ENCODE measurements around the gene RNF227. TPM values are rescaled to one million over a fixed set of nuclear protein-coding genes. Genes with fewer than 3 reads are reported as not detected.

Gene RNF227
- total RNA-seq, 1 donor from 2014 or later, result 4.0 TPM

DNA sequence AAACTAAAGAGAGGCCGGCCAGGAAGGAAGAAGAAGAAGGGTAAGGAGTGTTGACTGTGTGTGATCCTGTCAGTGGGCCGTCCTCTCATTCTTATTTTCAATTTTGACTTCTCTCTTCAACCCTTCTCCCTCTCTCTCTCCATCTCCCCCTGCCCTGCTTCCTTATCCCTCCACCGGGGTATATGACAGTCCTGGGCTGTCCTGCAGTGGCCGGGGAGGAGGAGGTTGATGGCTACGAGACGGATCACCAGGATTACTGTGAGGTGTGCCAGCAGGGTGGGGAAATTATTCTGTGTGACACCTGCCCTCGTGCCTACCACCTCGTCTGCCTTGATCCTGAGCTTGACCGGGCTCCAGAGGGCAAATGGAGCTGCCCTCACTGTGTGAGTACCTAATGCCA, 21.9 kb downstream of the RNF227 start:
- Mint-ChIP-seq H3K27me3 (ENCODE audit: insufficient read depth, low read depth) (peaks cover 6% of the 10 kb centered on the region), H3K9me3 (no peaks in the 10 kb centered on the region), H3K27ac (no peak overlapping the region), H3K4me1 (no peaks in the 10 kb centered on the region), H3K4me3 (no peak overlapping the region), H3K36me3 (peaks cover 41% of the 10 kb centered on the region)
- no peaks in the 10 kb centered on the region for H3K9me3 ChIP-seq (ENCODE audit: low read depth)
- peaks cover 7% of the 10 kb centered on the region for H4K20me1 ChIP-seq (ENCODE audit: low read depth)
- no peaks in the 10 kb centered on the region for H3K79me2 ChIP-seq (ENCODE audit: low read depth)
- H3K9ac ChIP-seq, result no peak overlapping the region
- H3F3A ChIP-seq (ENCODE audit: low read depth), result peaks cover 6% of the 10 kb centered on the region
- H3K4me1 ChIP-seq, result peaks cover 9% of the 10 kb centered on the region
- H2AFZ ChIP-seq (replicated peaks), result no peak overlapping the region
- no peak overlapping the region for H3K4me2 ChIP-seq
- H3K27me3 ChIP-seq, result no peaks in the 10 kb centered on the region
- H3K4me3 ChIP-seq, result no peak overlapping the region
- no peaks in the 10 kb centered on the region for H3K36me3 ChIP-seq
- no peak for DNase-seq (ENCODE audit: low spot score)
- no peak overlapping the region for H3K27ac ChIP-seq
- no peak for TF ChIP-seq EZH2 (IDR thresholded peaks at IDR 0.05)

DNA sequence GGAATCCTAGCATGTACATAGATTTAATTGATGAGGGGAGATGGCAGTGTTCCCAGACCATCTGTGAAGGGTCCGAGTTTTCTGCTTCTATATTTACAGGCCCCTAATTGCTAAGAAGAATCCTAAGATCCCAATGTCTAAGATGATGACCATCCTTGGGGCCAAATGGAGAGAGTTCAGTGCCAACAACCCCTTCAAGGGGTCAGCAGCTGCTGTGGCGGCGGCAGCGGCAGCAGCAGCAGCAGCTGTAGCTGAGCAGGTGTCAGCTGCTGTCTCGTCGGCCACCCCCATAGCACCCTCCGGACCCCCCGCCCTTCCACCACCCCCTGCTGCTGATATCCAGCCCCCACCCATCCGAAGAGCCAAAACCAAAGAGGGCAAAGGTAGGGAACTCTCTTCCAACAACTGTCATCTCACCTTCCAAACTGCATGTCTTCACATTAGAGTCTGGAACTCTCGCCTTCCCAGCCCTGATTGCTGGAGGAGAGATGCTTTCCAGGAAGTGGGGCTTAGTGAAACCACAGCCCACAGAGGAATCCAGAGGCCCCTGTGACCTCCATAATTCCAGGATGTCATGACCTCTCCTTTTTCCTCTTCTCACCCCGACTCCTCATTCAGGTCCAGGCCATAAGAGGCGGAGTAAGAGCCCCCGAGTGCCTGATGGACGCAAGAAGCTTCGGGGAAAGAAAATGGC, 22.8 kb downstream of the RNF227 start:
- Histone ChIP-seq H4K20me1 (ENCODE audit: low read depth) (peaks cover 7% of the 10 kb centered on the region), H3K4me2 (no peak overlapping the region), H3K9me3 (ENCODE audit: low read depth) (no peaks in the 10 kb centered on the region), H3K4me3 (no peak overlapping the region), H3K27me3 (no peaks in the 10 kb centered on the region), H3K79me2 (ENCODE audit: low read depth) (no peaks in the 10 kb centered on the region), H3K9ac (no peak overlapping the region), H3K36me3 (no peaks in the 10 kb centered on the region), H3F3A (ENCODE audit: low read depth) (peaks cover 15% of the 10 kb centered on the region), H3K27ac (no peak overlapping the region), H2AFZ (replicated peaks) (no peak overlapping the region), H3K4me1 (peaks cover 18% of the 10 kb centered on the region)
- peaks cover 6% of the 10 kb centered on the region for H3K27me3 Mint-ChIP-seq (ENCODE audit: insufficient read depth, low read depth)
- H3K36me3 Mint-ChIP-seq, result peaks cover 35% of the 10 kb centered on the region
- H3K4me1 Mint-ChIP-seq, result no peaks in the 10 kb centered on the region
- TF ChIP-seq EZH2 (IDR thresholded peaks at IDR 0.05) (no peak), EZH2phosphoT487 (IDR thresholded peaks at IDR 0.05) (no peak)
- TF ChIP-seq, protein P1, sequence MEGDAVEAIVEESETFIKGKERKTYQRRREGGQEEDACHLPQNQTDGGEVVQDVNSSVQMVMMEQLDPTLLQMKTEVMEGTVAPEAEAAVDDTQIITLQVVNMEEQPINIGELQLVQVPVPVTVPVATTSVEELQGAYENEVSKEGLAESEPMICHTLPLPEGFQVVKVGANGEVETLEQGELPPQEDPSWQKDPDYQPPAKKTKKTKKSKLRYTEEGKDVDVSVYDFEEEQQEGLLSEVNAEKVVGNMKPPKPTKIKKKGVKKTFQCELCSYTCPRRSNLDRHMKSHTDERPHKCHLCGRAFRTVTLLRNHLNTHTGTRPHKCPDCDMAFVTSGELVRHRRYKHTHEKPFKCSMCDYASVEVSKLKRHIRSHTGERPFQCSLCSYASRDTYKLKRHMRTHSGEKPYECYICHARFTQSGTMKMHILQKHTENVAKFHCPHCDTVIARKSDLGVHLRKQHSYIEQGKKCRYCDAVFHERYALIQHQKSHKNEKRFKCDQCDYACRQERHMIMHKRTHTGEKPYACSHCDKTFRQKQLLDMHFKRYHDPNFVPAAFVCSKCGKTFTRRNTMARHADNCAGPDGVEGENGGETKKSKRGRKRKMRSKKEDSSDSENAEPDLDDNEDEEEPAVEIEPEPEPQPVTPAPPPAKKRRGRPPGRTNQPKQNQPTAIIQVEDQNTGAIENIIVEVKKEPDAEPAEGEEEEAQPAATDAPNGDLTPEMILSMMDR (IDR thresholded peaks at IDR 0.05), result no peak
- no peaks in the 10 kb centered on the region for H3K9me3 Mint-ChIP-seq
- H3K27ac Mint-ChIP-seq, result no peak overlapping the region
- H3K4me3 Mint-ChIP-seq, result no peak overlapping the region
- DNase-seq (ENCODE audit: low spot score), result no peak

GRCh38 chr17:7889166-7889955, 26.7 kb downstream of the RNF227 start:
- H3K4me1 ChIP-seq, result peaks cover 40% of the 10 kb centered on the region
- TF ChIP-seq EZH2 (IDR thresholded peaks at IDR 0.05), result no peak
- no peak for TF ChIP-seq EZH2phosphoT487 (IDR thresholded peaks at IDR 0.05)
- TF ChIP-seq, protein P1 (IDR thresholded peaks at IDR 0.05), result peak; percentile 46
- no peaks in the 10 kb centered on the region for H3K9me3 ChIP-seq (ENCODE audit: low read depth)
- no peak overlapping the region for H3K4me3 ChIP-seq
- peaks cover 43% of the 10 kb centered on the region for H3F3A ChIP-seq (ENCODE audit: low read depth)
- H3K27ac ChIP-seq, result no peak overlapping the region
- peak overlapping the region; percentile 95 for H3K4me2 ChIP-seq
- Mint-ChIP-seq H3K27ac (peak overlapping the region; percentile 79), H3K4me1 (no peaks in the 10 kb centered on the region), H3K36me3 (peaks cover 12% of the 10 kb centered on the region), H3K9me3 (no peaks in the 10 kb centered on the region), H3K27me3 (ENCODE audit: insufficient read depth, low read depth) (peaks cover 6% of the 10 kb centered on the region), H3K4me3 (no peak overlapping the region)
- H3K79me2 ChIP-seq (ENCODE audit: low read depth), result no peaks in the 10 kb centered on the region
- H2AFZ ChIP-seq (replicated peaks), result no peak overlapping the region
- peaks cover 12% of the 10 kb centered on the region for H3K27me3 ChIP-seq
- H4K20me1 ChIP-seq (ENCODE audit: low read depth), result peaks cover 12% of the 10 kb centered on the region
- no peak overlapping the region for H3K9ac ChIP-seq
- peak; percentile 88 for DNase-seq (ENCODE audit: low spot score)
- H3K36me3 ChIP-seq, result no peaks in the 10 kb centered on the region

Measured in neural progenitor cell (in vitro differentiated cells).